K562 (cell line): ENCODE data around the gene CRYBA1. TPM values are rescaled to one million over a fixed set of nuclear protein-coding genes. Genes with fewer than 3 reads are reported as not detected.

ENCODE experiments used
- ATAC-seq: fragments of 200-7000 bp; cut with Tn5 transposase; 3 replicates; pipeline ENCODE4 v1.9.1; 2020; ENCODE audit warnings: moderate library complexity
- BruUV-seq: library from RNA; stranded (reverse); fragments of 400-500 nt; replicated peaks from 2 replicates; lab custom pipeline; 2021; lab: Mats Ljungman, UMichigan
- CTCF ChIA-PET: fragments of 300-600 bp; formaldehyde crosslinking; extraction: SDS; loops from one replicate; lab custom pipeline; 2021; ENCODE audit warnings: low intra/inter-chr PET ratio; lab: Yijun Ruan, JAX
- POLR2A ChIA-PET: fragments of 300-600, 350-650 bp; sonication (Branson Sonifier 250); formaldehyde crosslinking; extraction: SDS; loops from one replicate; lab custom pipeline; 2021; ENCODE audit warnings: antibody characterized with exemption, inconsistent platforms; lab: Yijun Ruan, JAX
- DNase-seq, 4 experiments: peaks; one replicate each; pipeline versions ENCODE4 v3.0.0 to v3.0.0-alpha.2; 2011 to 2018; ENCODE audit warnings: low spot score in 3 of 4, mixed read lengths in 3 of 4; ENCODE audit errors: extremely low read depth in 1 of 4
- FAIRE-seq: peaks from 2 replicates; lab custom pipeline; 2011; peaks lifted over from hg19 to GRCh38; lab: Jason Lieb, UNC
- H2AFZ ChIP-seq: 2 replicates; pipeline ENCODE4 v1.6.0; 2011; ENCODE audit warnings: low read depth, low read length, control low read depth, inconsistent platforms
- H3K27ac ChIP-seq: fragments of 200-600 bp; 3 replicates; pipeline ENCODE4 v1.8.0; 2011; ENCODE audit warnings: low read depth, mild to moderate bottlenecking, control low read depth, inconsistent platforms, low read length, moderate library complexity, mixed read lengths; ENCODE audit errors: extremely low read depth
- H3K27me3 ChIP-seq, 2 experiments: fragments of 300-600 bp in 1 of 2; 2 replicates in 1 of 2; 3 replicates in 1 of 2; pipeline versions ENCODE4 v1.6.0 to v1.8.0; 2011; ENCODE audit warnings: inconsistent platforms in 2 of 2, low read length in 2 of 2, mild to moderate bottlenecking in 1 of 2, mixed read lengths in 1 of 2, moderate library complexity in 1 of 2; ENCODE audit not compliant: control insufficient read depth in 2 of 2, insufficient read depth in 2 of 2
- H3K36me3 ChIP-seq: fragments of 300-600 bp; 3 replicates; pipeline ENCODE4 v1.8.0; 2011; ENCODE audit warnings: mild to moderate bottlenecking, low read length, inconsistent platforms; ENCODE audit not compliant: control insufficient read depth, insufficient read depth
- H3K4me1 ChIP-seq, 2 experiments: fragments of 200-600 bp in 1 of 2; replicated peaks in 1 of 2; 2 replicates in 1 of 2; 3 replicates in 1 of 2; pipeline versions ENCODE4 v1.5.1 to v1.8.0; 2011; ENCODE audit warnings: inconsistent platforms in 2 of 2, low read length in 2 of 2, mild to moderate bottlenecking in 1 of 2, mixed read lengths in 1 of 2, moderate library complexity in 1 of 2; ENCODE audit not compliant: control insufficient read depth in 2 of 2, insufficient read depth in 2 of 2
- H3K4me2 ChIP-seq: 2 replicates; pipeline ENCODE4 v1.6.1; 2011; ENCODE audit warnings: low read length, control low read depth, inconsistent platforms, mixed read lengths; ENCODE audit not compliant: insufficient read depth
- H3K4me3 ChIP-seq: fragments of 200-600 bp; sonication (generic), shearing (Covaris generic); 2 replicates; pipeline ENCODE4 v1.5.1; 2016; ENCODE audit warnings: control low read depth, inconsistent platforms
- H3K79me2 ChIP-seq: fragments of 200-600 bp; 3 replicates; pipeline ENCODE4 v1.8.0; 2011; ENCODE audit warnings: low read length, inconsistent platforms; ENCODE audit not compliant: control insufficient read depth, insufficient read depth
- H3K9ac ChIP-seq, 2 experiments: 2 replicates each; pipeline versions ENCODE4 v1.6.0 to v1.6.1; 2011; ENCODE audit warnings: low read depth in 2 of 2, low read length in 2 of 2, control low read depth in 1 of 2, inconsistent platforms in 1 of 2, mild to moderate bottlenecking in 1 of 2, mixed read lengths in 1 of 2; ENCODE audit not compliant: insufficient read depth in 1 of 2
- H3K9me1 ChIP-seq: one replicate; pipeline ENCODE4 v1.6.0; 2011; ENCODE audit warnings: inconsistent platforms, mild to moderate bottlenecking, low read length, moderate library complexity; ENCODE audit not compliant: control insufficient read depth, insufficient read depth
- H3K9me3 ChIP-seq: replicated peaks from 2 replicates; pipeline ENCODE4 v1.5.1; 2011; ENCODE audit warnings: low read depth, low read length, inconsistent platforms; ENCODE audit not compliant: control insufficient read depth, insufficient read depth
- H4K20me1 ChIP-seq: replicated peaks from 2 replicates; pipeline ENCODE4 v1.6.1; 2011; ENCODE audit warnings: low read length, inconsistent platforms, mixed read lengths; ENCODE audit not compliant: control insufficient read depth, insufficient read depth
- DMBX1 ChIP-seq: fragments of 250-450 bp; sonication (Bioruptor Pico); IDR thresholded peaks from 2 replicates; pipeline ENCODE4 v1.8.0; 2022; ENCODE audit warnings: inconsistent platforms, mild to moderate bottlenecking, moderate library complexity, borderline replicate concordance
- NCOA4 ChIP-seq: fragments of 450-650 bp; IDR thresholded peaks from 2 replicates; pipeline ENCODE4 v1.6.1; 2018; ENCODE audit warnings: mild to moderate bottlenecking; ENCODE audit not compliant: partially characterized antibody
- NFIX ChIP-seq: fragments of 250-450 bp; sonication (Bioruptor Pico); IDR thresholded peaks from 2 replicates; pipeline ENCODE4 v1.4.0; 2020; ENCODE audit warnings: low read depth, mild to moderate bottlenecking, moderate library complexity
- NR3C1 ChIP-seq: sonication (generic); formaldehyde crosslinking; IDR thresholded peaks from 2 replicates; pipeline ENCODE4 v1.8.1; 2022; ENCODE audit warnings: missing genetic modification reagents
- WGBS: fragments of 100-300 bp; shearing (Covaris generic); methylation state at CpG from one replicate; pipeline ENCODE4 v1.1.6; 2016; ENCODE audit warnings: low coverage, mixed read lengths; ENCODE audit not compliant: insufficient coverage; ENCODE audit errors: missing lambda C conversion rate; 5-methylcytosine and 5-hydroxymethylcytosine counted together
- in situ Hi-C: fragments of 300-500 bp; cut with MboI; formaldehyde crosslinking; loops from 4 replicates; pipeline ENCODE4 v1.15.0; 2018; ENCODE audit warnings: inconsistent platforms, mixed read lengths
- intact Hi-C: fragments of 100-400 bp; cut with micrococcal nuclease; formaldehyde crosslinking; loops from 2 replicates; pipeline ENCODE4 v1.14.2; 2022
- polyA plus RNA-seq, 8 experiments: library from polyadenylated mRNA; depleted of rRNA in 4 of 8; stranded (reverse) in 5 of 8; unstranded in 3 of 8; fragments of >200 nt; fragmentation: Nextera tagmentation in 2 of 8; fragmentation: Illumina TruSeq in 1 of 8; extraction: Ambion mirVana in 2 of 8; extraction: Trizol in 1 of 8; gene quantifications; 2 replicates each; pipeline versions ENCODE4 v1.2.1 to v1.2.3, GENCODE V29; 2011 to 2014; ENCODE audit warnings: inconsistent platforms in 1 of 8, missing spikeins in 1 of 8
- total RNA-seq, 7 experiments: library from RNA; depleted of rRNA in 6 of 7; stranded (reverse); fragments of >200 nt in 6 of 7; fragmentation: Illumina TruSeq in 2 of 7; extraction: Trizol in 2 of 7; gene quantifications; 2 replicates each; pipeline versions ENCODE4 v1.2.1 to v1.2.3, GENCODE V29; 2011 to 2021; ENCODE audit warnings: low replicate concordance in 1 of 7

Gene CRYBA1
- total and polyA plus RNA-seq, 9 of the 15 experiments (the other 6 are each of a cell fraction or from before 2014, with no cell fraction given) = not detected

- H3K27me3 ChIP-seq = no peaks in the 10 kb centered on the region
- no TSS peak for BruUV-seq
- H3K36me3 ChIP-seq = no peaks in the 10 kb centered on the region
- CTCF ChIA-PET = no interaction called here
- no peak overlapping the region for H3K4me2 ChIP-seq
- no peaks in the 10 kb centered on the region for H3K9me1 ChIP-seq
- FAIRE-seq (no peak), DNase-seq (no peak), ATAC-seq (no peak)
- POLR2A ChIA-PET = interaction anchor here (1.1 kb wide), 1 partner anchor 25 kb away, joined by 3 read pairs; no protein-coding TSS in a partner anchor
- H3K9me3 ChIP-seq = no peaks in the 10 kb centered on the region
- no peak overlapping the region for H3K9ac ChIP-seq
- in situ Hi-C loops (no loop called here), intact Hi-C loops (no loop called here)
- H3K27ac ChIP-seq = no peak overlapping the region
- H3K4me3 ChIP-seq = no peak overlapping the region
- TF ChIP-seq NFIX (CRISPR knock-in tag) (no peak), NCOA4 (no peak), DMBX1 (CRISPR knock-in tag) (no peak)
- H2AFZ ChIP-seq = peak overlapping the region; percentile 44; the same call in 1 of the 2 replicates
- 32% methylated on average over 10 of the region's 10 CpGs for WGBS
- H3K4me1 ChIP-seq = peaks cover 0 to 3% of the 10 kb centered on the region in 2 experiments; a peak in 1 of 5 replicates
- H4K20me1 ChIP-seq = no peaks in the 10 kb centered on the region
- no peaks in the 10 kb centered on the region for H3K79me2 ChIP-seq
These were observed 31.5 kb upstream of the CRYBA1 start for GRCh38 chr17:29215174-29215573.

DNA sequence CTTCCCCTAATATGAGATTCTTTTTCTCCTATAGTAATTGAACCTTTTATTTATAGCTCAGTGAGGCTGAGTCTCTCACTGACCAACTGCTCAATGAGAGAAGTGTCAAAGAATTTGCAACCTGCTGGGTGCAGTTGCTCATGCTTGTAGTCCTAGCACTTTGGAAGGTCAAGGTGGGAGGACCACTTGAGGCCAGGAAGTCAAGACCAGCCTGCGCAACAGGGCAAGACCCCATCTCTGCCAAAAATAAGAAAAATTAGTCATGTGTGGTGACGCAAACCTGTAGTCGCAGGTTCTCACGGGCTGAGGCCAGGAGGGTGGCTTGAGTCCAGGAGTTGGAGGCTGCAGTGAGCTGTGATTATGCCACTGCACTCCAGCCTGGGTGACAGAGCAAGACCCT lies 30.9 kb upstream of the CRYBA1 start:
- no peak for FAIRE-seq
- intact Hi-C loops = no loop called here
- Histone ChIP-seq H3K36me3 (no peaks in the 10 kb centered on the region), H3K4me3 (no peak overlapping the region), H3K4me1 (peaks cover 0 to 3% of the 10 kb centered on the region in 2 experiments; a peak in 1 of 5 replicates), H3K9me1 (no peaks in the 10 kb centered on the region), H4K20me1 (no peaks in the 10 kb centered on the region), H3K27ac (no peak overlapping the region), H3K9me3 (no peaks in the 10 kb centered on the region), H2AFZ (peak overlapping the region; percentile 44; the same call in 1 of the 2 replicates), H3K9ac (no peak overlapping the region), H3K27me3 (no peaks in the 10 kb centered on the region), H3K79me2 (no peaks in the 10 kb centered on the region), H3K4me2 (no peak overlapping the region)
- no peak for TF ChIP-seq NR3C1
- no TSS peak for BruUV-seq
- DNase-seq = no peak
- 33% methylated on average over 4 of the region's 4 CpGs for WGBS
- no peak for ATAC-seq
- POLR2A ChIA-PET = interaction anchor here (1.1 to 1.8 kb wide), 2 partner anchors 11 to 24 kb away, joined by 3 to 5 read pairs; no protein-coding TSS in a partner anchor
- CTCF ChIA-PET = no interaction called here
- in situ Hi-C loops = no loop called here
